Neural crest cell (in vitro differentiated cells): ENCODE measurements around the gene MORN3. TPM values are rescaled to one million over a fixed set of nuclear protein-coding genes. Genes with fewer than 3 reads are reported as not detected.
A peak's percentile ranks its signal among the peaks of the same experiment; 100 is the strongest.
"Not testable (repeated sequence)": the region's sequence is repeated elsewhere in the genome, so short reads cannot be mapped to it uniquely, and the experiment has no call there.

Experiments used
- DNase-seq: peaks from one replicate; pipeline ENCODE4 v3.0.0; 2021; ENCODE audit warnings: low read depth, mixed read lengths, low spot score
- H3K27ac Mint-ChIP-seq: one replicate; pipeline ENCODE4 v1.8.0; 2021; ENCODE audit warnings: mild to moderate bottlenecking, mixed read lengths; ENCODE audit not compliant: unreplicated experiment
- H3K27me3 Mint-ChIP-seq: 2 replicates; pipeline ENCODE4 v1.8.0; 2021; ENCODE audit warnings: low read depth, mild to moderate bottlenecking, mixed read lengths
- H3K36me3 Mint-ChIP-seq: 2 replicates; pipeline ENCODE4 v1.8.0; 2021; ENCODE audit warnings: low read depth, mild to moderate bottlenecking, mixed read lengths
- H3K4me1 Mint-ChIP-seq: 2 replicates; pipeline ENCODE4 v1.8.0; 2021; ENCODE audit warnings: mixed read lengths
- H3K4me3 Mint-ChIP-seq: one replicate; pipeline ENCODE4 v1.8.0; 2021; ENCODE audit warnings: mild to moderate bottlenecking, mixed read lengths
- H3K9me3 Mint-ChIP-seq: 2 replicates; pipeline ENCODE4 v1.8.0; 2021; ENCODE audit warnings: mixed read lengths
- total RNA-seq: library from RNA; stranded (reverse); gene quantifications from 2 replicates; pipeline ENCODE4 v1.2.1, GENCODE V29; 2021
- TF ChIP-seq, protein P1 (sequence below): fragments of 200-600 bp; sonication (generic); conservative IDR thresholded peaks from 2 replicates; pipeline ENCODE4 v1.5.0; 2021; ENCODE audit warnings: antibody characterized with exemption, mild to moderate bottlenecking

Gene MORN3
- total RNA-seq, 1 donor from 2014 or later = 0.63 TPM

DNA sequence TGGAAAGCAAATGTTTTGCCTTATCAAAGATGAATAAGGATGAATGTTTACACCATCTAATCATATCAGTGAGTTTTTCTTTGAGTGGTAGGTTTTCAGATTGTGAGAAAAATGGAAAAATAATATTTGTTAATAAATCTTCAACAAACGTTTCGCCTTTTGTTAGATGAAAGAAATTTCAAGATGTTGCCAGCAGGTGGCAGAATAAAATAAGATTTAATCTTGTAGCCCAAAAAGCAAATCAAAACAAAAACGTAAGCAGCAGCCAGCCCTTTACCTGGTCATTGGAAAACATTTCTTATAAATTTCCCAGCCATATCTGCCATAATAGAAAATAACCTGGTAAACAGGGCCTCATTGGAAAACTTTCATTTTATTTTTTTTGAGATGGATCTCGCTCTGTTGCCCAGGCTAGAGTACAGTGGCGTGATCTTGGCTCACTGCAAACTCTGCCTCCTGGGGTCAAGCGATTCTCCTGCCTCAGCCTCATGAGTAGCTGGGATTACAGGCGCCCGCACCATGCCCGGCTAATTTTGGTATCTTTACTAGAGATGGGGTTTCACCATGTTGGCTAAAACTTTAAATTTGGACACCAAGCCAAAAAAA is 27.7 kb upstream of the MORN3 start:
- no peak overlapping the region for H3K27ac Mint-ChIP-seq
- no peaks in the 10 kb centered on the region for H3K4me1 Mint-ChIP-seq
- H3K4me3 Mint-ChIP-seq = no peak overlapping the region
- no peaks in the 10 kb centered on the region for H3K9me3 Mint-ChIP-seq
- TF ChIP-seq, protein P1, sequence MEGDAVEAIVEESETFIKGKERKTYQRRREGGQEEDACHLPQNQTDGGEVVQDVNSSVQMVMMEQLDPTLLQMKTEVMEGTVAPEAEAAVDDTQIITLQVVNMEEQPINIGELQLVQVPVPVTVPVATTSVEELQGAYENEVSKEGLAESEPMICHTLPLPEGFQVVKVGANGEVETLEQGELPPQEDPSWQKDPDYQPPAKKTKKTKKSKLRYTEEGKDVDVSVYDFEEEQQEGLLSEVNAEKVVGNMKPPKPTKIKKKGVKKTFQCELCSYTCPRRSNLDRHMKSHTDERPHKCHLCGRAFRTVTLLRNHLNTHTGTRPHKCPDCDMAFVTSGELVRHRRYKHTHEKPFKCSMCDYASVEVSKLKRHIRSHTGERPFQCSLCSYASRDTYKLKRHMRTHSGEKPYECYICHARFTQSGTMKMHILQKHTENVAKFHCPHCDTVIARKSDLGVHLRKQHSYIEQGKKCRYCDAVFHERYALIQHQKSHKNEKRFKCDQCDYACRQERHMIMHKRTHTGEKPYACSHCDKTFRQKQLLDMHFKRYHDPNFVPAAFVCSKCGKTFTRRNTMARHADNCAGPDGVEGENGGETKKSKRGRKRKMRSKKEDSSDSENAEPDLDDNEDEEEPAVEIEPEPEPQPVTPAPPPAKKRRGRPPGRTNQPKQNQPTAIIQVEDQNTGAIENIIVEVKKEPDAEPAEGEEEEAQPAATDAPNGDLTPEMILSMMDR = peak; percentile 80
- no peaks in the 10 kb centered on the region for H3K36me3 Mint-ChIP-seq
- peaks cover 7% of the 10 kb centered on the region for H3K27me3 Mint-ChIP-seq
- DNase-seq = no peak

DNA sequence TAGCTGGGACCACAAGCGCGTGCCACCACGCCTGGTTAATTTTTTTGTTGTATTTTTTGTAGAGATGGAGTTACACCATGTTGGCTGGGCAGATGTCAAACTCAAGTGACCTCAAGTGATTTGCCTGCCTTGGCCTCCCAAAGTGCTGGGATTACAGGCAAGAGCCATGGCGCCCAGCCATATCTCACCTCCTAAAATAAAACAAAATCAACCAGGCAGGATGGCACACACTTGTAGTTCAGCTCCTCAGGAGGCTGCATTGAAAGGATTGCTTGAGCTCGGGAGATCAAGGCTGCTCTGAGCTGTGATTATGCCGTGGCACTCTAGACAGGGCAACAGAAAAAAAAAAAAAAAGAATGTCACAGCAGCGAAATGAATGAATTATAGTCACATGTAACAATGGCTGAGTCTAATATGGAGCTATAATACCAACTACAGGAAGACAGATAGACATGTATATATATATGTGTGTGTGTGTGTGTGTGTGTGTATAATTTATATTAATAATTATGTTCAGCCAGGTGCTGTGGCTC is 23.8 kb upstream of the MORN3 start:
- H3K9me3 Mint-ChIP-seq = no peaks in the 10 kb centered on the region
- no peak overlapping the region for H3K4me3 Mint-ChIP-seq
- peaks cover 5% of the 10 kb centered on the region for H3K4me1 Mint-ChIP-seq

DNA sequence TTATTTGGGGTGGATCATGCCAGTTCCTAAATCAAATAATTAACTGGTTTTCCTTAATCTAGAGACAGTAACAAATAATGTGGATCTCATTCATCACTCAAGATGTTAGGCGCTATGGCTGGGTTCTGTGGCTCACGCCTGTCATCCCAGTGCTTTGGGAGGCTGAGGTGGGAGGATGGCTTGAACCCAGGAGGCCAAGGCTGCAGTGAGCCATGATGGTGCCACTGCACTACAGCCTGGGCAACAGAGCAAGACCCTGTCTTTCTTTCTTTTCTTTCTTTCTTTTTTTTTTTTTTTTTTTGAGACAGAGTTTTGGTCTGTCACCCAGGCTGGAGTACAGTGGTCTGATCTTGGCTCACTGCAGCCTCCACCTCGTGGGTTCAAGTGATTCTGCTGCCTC is 23.3 kb upstream of the MORN3 start:
- not testable (repeated sequence) for H3K4me1 Mint-ChIP-seq, H3K27me3 Mint-ChIP-seq, H3K27ac Mint-ChIP-seq, H3K36me3 Mint-ChIP-seq, H3K9me3 Mint-ChIP-seq, H3K4me3 Mint-ChIP-seq, DNase-seq

More for the DNA sequence above, 23.8 kb upstream of the MORN3 start:
- H3K36me3 Mint-ChIP-seq = no peaks in the 10 kb centered on the region
- no peak overlapping the region for H3K27ac Mint-ChIP-seq
- no peak for DNase-seq
- TF ChIP-seq, protein P1 = no peak
- no peaks in the 10 kb centered on the region for H3K27me3 Mint-ChIP-seq

DNA sequence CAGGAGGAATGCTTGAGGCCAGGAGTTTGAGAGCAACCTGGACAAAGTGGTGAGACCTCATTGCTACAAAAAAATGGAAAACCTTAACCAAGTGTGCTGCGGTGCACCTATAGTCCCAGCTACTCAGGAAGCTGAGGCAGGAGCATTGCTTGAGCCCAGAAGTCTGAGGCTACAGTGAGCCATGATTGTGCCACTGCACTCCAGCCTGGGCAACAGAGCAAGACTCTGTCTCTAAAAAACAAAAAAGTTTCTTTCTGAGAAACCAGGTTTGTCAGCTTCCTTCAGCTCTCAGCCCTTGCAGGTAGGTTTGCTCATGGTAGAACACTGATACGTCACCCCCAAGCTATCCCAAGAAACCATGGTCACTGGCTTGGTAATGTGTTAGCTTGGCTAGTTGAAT is 20.0 kb upstream of the MORN3 start:
- H3K27ac Mint-ChIP-seq = peak overlapping the region; percentile 68
- TF ChIP-seq, protein P1 = no peak
- no peak overlapping the region for H3K4me3 Mint-ChIP-seq

DNA sequence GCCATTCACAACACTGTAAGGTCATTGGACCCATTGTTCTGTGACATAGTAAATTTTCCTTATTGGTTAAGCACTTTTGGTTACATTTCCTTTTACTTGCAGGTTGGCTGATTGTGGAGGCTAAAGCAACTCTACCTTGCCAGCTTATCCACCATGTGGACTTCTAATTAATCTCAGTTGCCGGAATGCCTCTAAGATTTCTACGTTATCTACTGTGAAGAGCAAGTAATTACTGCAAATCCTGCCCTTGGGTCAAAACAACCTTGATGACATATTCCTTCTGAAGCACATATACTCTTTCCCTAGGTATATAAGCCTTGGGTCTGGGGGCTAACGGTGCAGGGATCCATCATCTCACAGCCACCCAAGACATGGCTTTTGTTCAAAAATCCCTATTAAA is 19.5 kb upstream of the MORN3 start:
- Mint-ChIP-seq H3K9me3 (no peaks in the 10 kb centered on the region), H3K27ac (peak overlapping the region; percentile 68), H3K36me3 (no peaks in the 10 kb centered on the region), H3K4me1 (peaks cover 11% of the 10 kb centered on the region), H3K4me3 (no peak overlapping the region), H3K27me3 (no peaks in the 10 kb centered on the region)
- no peak for DNase-seq
- TF ChIP-seq, protein P1 = no peak

More for the DNA sequence above, 20.0 kb upstream of the MORN3 start:
- no peak for DNase-seq
- Mint-ChIP-seq H3K9me3 (no peaks in the 10 kb centered on the region), H3K27me3 (no peaks in the 10 kb centered on the region), H3K36me3 (no peaks in the 10 kb centered on the region), H3K4me1 (peaks cover 11% of the 10 kb centered on the region)

DNA sequence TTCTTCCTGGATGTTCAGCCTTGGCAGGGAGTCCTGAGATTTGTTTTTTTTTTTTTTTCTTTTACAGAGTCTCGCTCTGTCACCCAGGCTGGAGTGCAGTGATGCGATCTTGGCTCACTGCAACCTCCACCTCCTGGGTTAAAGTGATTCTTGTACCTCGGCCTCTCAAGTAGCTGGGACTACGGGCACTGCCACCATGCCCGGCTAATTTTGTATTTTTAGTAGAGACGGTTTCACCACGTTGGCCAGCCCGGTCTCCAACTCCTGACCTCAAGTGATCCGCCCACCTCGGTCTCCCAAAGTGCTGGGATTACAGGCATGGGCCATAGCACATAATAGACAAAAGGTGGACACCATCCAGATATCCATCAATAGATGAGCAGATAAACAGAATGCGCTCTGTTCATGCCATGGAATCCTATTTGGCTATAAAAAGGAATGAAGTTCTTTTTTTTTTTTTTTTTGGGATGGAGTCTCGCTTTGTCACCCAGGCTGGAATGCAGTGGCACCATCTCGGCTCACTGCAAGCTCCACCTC is 10.3 kb upstream of the MORN3 start:
- not testable (repeated sequence) for DNase-seq, H3K9me3 Mint-ChIP-seq, H3K36me3 Mint-ChIP-seq, H3K4me1 Mint-ChIP-seq, H3K27me3 Mint-ChIP-seq, H3K27ac Mint-ChIP-seq, H3K4me3 Mint-ChIP-seq
